ENCODE results near the gene FBXO7.

FBXO7 gene

DNA sequence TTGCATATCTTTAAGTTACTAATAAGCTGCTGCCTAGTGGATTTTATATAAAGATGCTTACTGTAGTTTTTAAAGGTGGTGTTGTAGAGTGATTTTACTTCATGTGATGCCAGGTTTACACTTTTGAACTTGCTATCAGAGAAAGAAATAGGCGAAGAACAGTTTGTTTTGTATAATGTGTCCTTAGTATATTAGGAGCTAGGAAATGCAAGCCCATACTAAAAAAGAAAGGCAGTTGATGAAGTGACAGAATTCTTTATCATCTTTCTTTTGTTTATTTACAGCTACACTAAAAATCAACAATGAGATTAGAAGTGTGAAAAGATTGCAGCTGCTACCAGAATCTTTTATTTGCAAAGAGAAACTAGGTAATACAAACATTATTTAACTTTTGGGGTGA is 12.8 kb downstream of the FBXO7 start:
- TF ChIP-seq, protein P1, sequence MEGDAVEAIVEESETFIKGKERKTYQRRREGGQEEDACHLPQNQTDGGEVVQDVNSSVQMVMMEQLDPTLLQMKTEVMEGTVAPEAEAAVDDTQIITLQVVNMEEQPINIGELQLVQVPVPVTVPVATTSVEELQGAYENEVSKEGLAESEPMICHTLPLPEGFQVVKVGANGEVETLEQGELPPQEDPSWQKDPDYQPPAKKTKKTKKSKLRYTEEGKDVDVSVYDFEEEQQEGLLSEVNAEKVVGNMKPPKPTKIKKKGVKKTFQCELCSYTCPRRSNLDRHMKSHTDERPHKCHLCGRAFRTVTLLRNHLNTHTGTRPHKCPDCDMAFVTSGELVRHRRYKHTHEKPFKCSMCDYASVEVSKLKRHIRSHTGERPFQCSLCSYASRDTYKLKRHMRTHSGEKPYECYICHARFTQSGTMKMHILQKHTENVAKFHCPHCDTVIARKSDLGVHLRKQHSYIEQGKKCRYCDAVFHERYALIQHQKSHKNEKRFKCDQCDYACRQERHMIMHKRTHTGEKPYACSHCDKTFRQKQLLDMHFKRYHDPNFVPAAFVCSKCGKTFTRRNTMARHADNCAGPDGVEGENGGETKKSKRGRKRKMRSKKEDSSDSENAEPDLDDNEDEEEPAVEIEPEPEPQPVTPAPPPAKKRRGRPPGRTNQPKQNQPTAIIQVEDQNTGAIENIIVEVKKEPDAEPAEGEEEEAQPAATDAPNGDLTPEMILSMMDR (IDR thresholded peaks at IDR 0.05; ENCODE audit: borderline replicate concordance, insufficient read depth, low read depth, low read length) = no peak
- H3K4me3 ChIP-seq (ENCODE audit: low read depth, low read length) = no peak overlapping the region

DNA sequence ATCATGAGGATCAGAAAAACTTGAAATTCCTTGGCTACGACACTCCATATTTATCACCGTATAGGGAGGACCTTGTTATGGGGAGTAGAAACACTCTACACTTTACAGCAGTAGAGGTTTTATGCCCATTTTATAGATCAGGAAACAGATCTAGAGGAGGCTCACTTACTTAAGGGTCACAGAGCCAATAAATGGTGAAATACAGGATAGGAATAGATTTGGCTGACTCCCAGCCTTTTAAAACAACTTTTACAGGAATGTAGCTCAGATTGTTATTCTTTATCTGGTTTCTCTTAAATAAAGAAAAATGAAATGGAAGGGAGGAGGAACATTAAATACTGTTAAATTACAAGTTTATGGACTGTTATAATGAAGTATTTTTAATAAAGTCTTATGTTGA is 14.8 kb downstream of the FBXO7 start:
- TF ChIP-seq, protein P1 (IDR thresholded peaks at IDR 0.05; ENCODE audit: borderline replicate concordance, insufficient read depth, low read depth, low read length) = no peak
- H3K4me3 ChIP-seq (ENCODE audit: low read depth, low read length) = no peak overlapping the region

DNA sequence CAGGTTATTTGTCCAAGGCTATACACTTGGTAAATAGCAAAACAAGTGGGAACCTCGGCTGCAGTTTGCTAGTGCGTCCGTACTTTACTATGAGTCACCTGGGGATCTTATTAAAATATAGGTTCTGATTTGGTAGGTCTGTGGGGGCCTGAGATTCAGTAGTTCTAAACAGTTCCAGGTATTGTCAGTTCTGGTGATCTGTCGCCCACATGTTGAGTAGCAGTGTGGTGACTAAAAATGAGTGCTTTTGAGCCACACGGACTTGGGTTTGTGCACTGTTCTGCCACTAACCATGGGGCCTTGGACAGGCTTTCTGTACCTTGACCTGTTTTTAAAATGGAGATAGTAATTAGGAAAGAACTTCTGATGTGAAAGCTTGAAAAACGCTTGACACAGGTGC is 15.7 kb downstream of the FBXO7 start:
- no peak overlapping the region for H3K4me3 ChIP-seq (ENCODE audit: low read depth, low read length)
- TF ChIP-seq, protein P1 (IDR thresholded peaks at IDR 0.05; ENCODE audit: borderline replicate concordance, insufficient read depth, low read depth, low read length) = no peak

- TF ChIP-seq, protein P1 (IDR thresholded peaks at IDR 0.05; ENCODE audit: borderline replicate concordance, insufficient read depth, low read depth, low read length) = no peak
Observed at GRCh38 chr22:32492111-32492510, 17.5 kb downstream of the FBXO7 start.

DNA sequence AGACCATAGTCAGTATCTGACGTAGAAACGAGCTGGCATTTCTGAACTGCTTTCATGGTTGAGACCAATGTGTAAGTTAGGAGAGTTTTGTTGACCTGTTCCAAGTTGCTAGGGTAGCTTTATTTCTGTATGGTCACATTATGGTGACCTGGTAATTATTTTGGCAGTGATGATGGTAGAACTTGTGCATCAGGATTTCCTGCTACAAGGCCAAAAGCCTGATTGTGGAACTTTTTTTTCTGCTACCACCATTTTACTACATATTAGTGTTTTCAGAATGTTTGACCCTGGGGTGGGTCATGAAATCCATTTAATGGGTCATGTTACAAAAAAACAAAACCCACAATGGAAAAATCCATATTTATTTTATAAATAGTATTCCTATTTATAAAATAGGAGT is 18.9 kb downstream of the FBXO7 start:
- no peak overlapping the region for H3K4me3 ChIP-seq (ENCODE audit: low read depth, low read length)

More at GRCh38 chr22:32492111-32492510, 17.5 kb downstream of the FBXO7 start:
- H3K4me3 ChIP-seq (ENCODE audit: low read depth, low read length) = no peak overlapping the region

GRCh38 chr22:32494971-32495370 is 20.4 kb downstream of the FBXO7 start:
- no peak overlapping the region for H3K4me3 ChIP-seq (ENCODE audit: low read depth, low read length)
- TF ChIP-seq, protein P1 (IDR thresholded peaks at IDR 0.05; ENCODE audit: borderline replicate concordance, insufficient read depth, low read depth, low read length) = no peak

More for the DNA sequence above, 18.9 kb downstream of the FBXO7 start:
- TF ChIP-seq, protein P1 (IDR thresholded peaks at IDR 0.05; ENCODE audit: borderline replicate concordance, insufficient read depth, low read depth, low read length) = no peak

DNA sequence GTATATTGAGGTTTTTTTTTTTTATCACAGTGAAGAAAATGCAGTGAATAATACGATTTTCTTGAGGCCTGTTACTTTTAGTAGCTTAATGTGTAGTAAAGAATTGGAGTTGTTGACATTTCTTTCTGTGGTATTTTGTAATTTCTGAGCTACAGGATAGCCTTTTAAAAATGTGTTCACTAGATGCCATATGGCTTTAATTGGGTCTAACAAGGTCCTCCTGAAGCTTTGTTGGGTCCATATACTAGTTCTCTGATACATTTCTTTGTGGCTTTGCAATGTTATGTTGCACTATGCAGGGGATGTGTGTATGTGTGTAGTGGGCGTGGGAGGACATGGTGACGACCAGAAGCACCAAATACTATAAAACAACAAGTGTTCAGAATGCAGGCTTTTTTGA is 25.1 kb downstream of the FBXO7 start:
- TF ChIP-seq, protein P1 (IDR thresholded peaks at IDR 0.05; ENCODE audit: borderline replicate concordance, insufficient read depth, low read depth, low read length) = no peak
- no peak overlapping the region for H3K4me3 ChIP-seq (ENCODE audit: low read depth, low read length)
